BE2C (cell line): Measurements from ENCODE around the gene MRE11.

Experiments used
- DNase-seq: peaks from one replicate; pipeline ENCODE4 v3.0.0-alpha.2; 2020
- H3K27me3 ChIP-seq: fragments of 250-450 bp; sonication (Bioruptor Pico); 2 replicates; pipeline ENCODE4 v1.5.1; 2020; ENCODE audit warnings: mild to moderate bottlenecking
- H3K36me3 ChIP-seq: fragments of 250-450 bp; sonication (Bioruptor Pico); 2 replicates; pipeline ENCODE4 v1.5.1; 2020; ENCODE audit warnings: mild to moderate bottlenecking
- H3K4me1 ChIP-seq: fragments of 250-450 bp; sonication (Bioruptor Pico); 2 replicates; pipeline ENCODE4 v1.5.1; 2020
- H3K4me3 ChIP-seq: 2 replicates; pipeline ENCODE4 v1.5.1; 2011; ENCODE audit warnings: low read depth, low read length
- H3K9me3 ChIP-seq: fragments of 250-450 bp; sonication (Bioruptor Pico); 2 replicates; pipeline ENCODE4 v1.5.1; 2020
- CTCF ChIP-seq: IDR thresholded peaks from 2 replicates; pipeline ENCODE4 v1.5.1; 2012; ENCODE audit warnings: mild to moderate bottlenecking, low read depth, low read length

The MRE11 gene

GRCh38 chr11:94424011-94424410 is 69.6 kb downstream of the MRE11 start:
- Histone ChIP-seq H3K27me3 (no peaks in the 10 kb centered on the region), H3K4me1 (no peaks in the 10 kb centered on the region), H3K36me3 (peaks cover 19% of the 10 kb centered on the region), H3K9me3 (no peaks in the 10 kb centered on the region), H3K4me3 (no peak overlapping the region)
- no peak for TF ChIP-seq CTCF
- no peak for DNase-seq

- no peak for DNase-seq
- Histone ChIP-seq H3K4me3 (no peak overlapping the region), H3K9me3 (no peaks in the 10 kb centered on the region), H3K4me1 (no peaks in the 10 kb centered on the region), H3K36me3 (peaks cover 16% of the 10 kb centered on the region), H3K27me3 (no peaks in the 10 kb centered on the region)
- no peak for TF ChIP-seq CTCF
Observed at GRCh38 chr11:94423507-94423906, 70.1 kb downstream of the MRE11 start.

- no peak for TF ChIP-seq CTCF
- Histone ChIP-seq H3K4me3 (no peak overlapping the region), H3K4me1 (no peaks in the 10 kb centered on the region), H3K9me3 (no peaks in the 10 kb centered on the region), H3K27me3 (no peaks in the 10 kb centered on the region), H3K36me3 (peaks cover 5% of the 10 kb centered on the region)
- no peak for DNase-seq
Observed at GRCh38 chr11:94418123-94418765, 75.4 kb downstream of the MRE11 start.

GRCh38 chr11:94417386-94417987 is 76.2 kb downstream of the MRE11 start:
- Histone ChIP-seq H3K27me3 (no peaks in the 10 kb centered on the region), H3K9me3 (no peaks in the 10 kb centered on the region), H3K4me3 (no peak overlapping the region), H3K4me1 (no peaks in the 10 kb centered on the region), H3K36me3 (no peaks in the 10 kb centered on the region)
- no peak for DNase-seq
- peak; percentile 73 for TF ChIP-seq CTCF

- Histone ChIP-seq H3K36me3 (no peaks in the 10 kb centered on the region), H3K4me3 (no peak overlapping the region), H3K27me3 (peaks cover 24% of the 10 kb centered on the region), H3K4me1 (no peaks in the 10 kb centered on the region), H3K9me3 (no peaks in the 10 kb centered on the region)
- DNase-seq: no peak
- no peak for TF ChIP-seq CTCF
Observed at GRCh38 chr11:94405062-94405833, 88.4 kb downstream of the MRE11 start.

- Histone ChIP-seq H3K4me3 (no peak overlapping the region), H3K36me3 (no peaks in the 10 kb centered on the region), H3K27me3 (peaks cover 37% of the 10 kb centered on the region), H3K4me1 (no peaks in the 10 kb centered on the region), H3K9me3 (no peaks in the 10 kb centered on the region)
- no peak for TF ChIP-seq CTCF
- DNase-seq: no peak
Observed at GRCh38 chr11:94402355-94402754, 91.3 kb downstream of the MRE11 start.
